WTC11 (cell line): Measurements from ENCODE around the gene SERPINB1. TPM values are rescaled to one million over a fixed set of nuclear protein-coding genes. Genes with fewer than 3 reads are reported as not detected.

ENCODE experiments used
- ATAC-seq: fragments of 200-7000 bp; cut with Tn5 transposase; 2 replicates; pipeline ENCODE4 v1.10.0; 2021; ENCODE audit warnings: mild to moderate bottlenecking, moderate library complexity
- CTCF ChIA-PET: fragments of 300-600 bp; sonication (Branson Sonifier 250); formaldehyde crosslinking; loops from one replicate; lab custom pipeline; 2021; ENCODE audit warnings: antibody characterized with exemption; lab: Charles Lee
- POLR2A ChIA-PET: fragments of 350-600 bp; sonication (Branson Sonifier 250); formaldehyde crosslinking; loops from one replicate; lab custom pipeline; 2021; ENCODE audit warnings: antibody characterized with exemption; lab: Charles Lee
- DNase-seq: peaks from one replicate; pipeline ENCODE4 v3.0.0; 2021; ENCODE audit warnings: low spot score
- H3K27ac Mint-ChIP-seq: 2 replicates; pipeline ENCODE4 v1.8.0; 2021; ENCODE audit warnings: mixed read lengths
- H3K27me3 Mint-ChIP-seq: 2 replicates; pipeline ENCODE4 v1.8.0; 2021; ENCODE audit warnings: low read depth, mild to moderate bottlenecking, moderate library complexity, mixed read lengths
- H3K36me3 Mint-ChIP-seq: 2 replicates; pipeline ENCODE4 v1.8.0; 2021; ENCODE audit warnings: mixed read lengths
- H3K4me1 Mint-ChIP-seq: 2 replicates; pipeline ENCODE4 v1.8.0; 2022; ENCODE audit warnings: mixed read lengths
- H3K4me3 Mint-ChIP-seq: 2 replicates; pipeline ENCODE4 v1.8.0; 2021; ENCODE audit warnings: mild to moderate bottlenecking, moderate library complexity, mixed read lengths
- H3K9me3 Mint-ChIP-seq: 2 replicates; pipeline ENCODE4 v1.8.0; 2021; ENCODE audit warnings: mixed read lengths
- ARID4B ChIP-seq: sonication (generic); formaldehyde crosslinking; IDR thresholded peaks from 2 replicates; pipeline ENCODE4 v1.8.0; 2023; ENCODE audit warnings: missing genetic modification reagents, mild to moderate bottlenecking, borderline replicate concordance
- CDX4 ChIP-seq: fragments of 250-450 bp; sonication (Bioruptor Pico); IDR thresholded peaks from 2 replicates; pipeline ENCODE4 v1.9.0; 2021; ENCODE audit warnings: moderate library complexity, mild to moderate bottlenecking, inconsistent platforms, borderline replicate concordance
- CREB1 ChIP-seq: sonication (generic); formaldehyde crosslinking; IDR thresholded peaks from 2 replicates; pipeline ENCODE4 v1.8.0; 2023; ENCODE audit warnings: mild to moderate bottlenecking, missing genetic modification reagents
- E2F1 ChIP-seq: sonication (generic); formaldehyde crosslinking; IDR thresholded peaks from 2 replicates; pipeline ENCODE4 v1.8.0; 2022; ENCODE audit warnings: mild to moderate bottlenecking, missing genetic modification reagents
- EMX1 ChIP-seq: fragments of 250-450 bp; sonication (Bioruptor Pico); IDR thresholded peaks from 2 replicates; pipeline ENCODE4 v1.8.0; 2021; ENCODE audit warnings: mild to moderate bottlenecking
- ESRRA ChIP-seq: sonication (generic); formaldehyde crosslinking; IDR thresholded peaks from 2 replicates; pipeline ENCODE4 v1.8.1; 2022; ENCODE audit warnings: mild to moderate bottlenecking, missing genetic modification reagents, borderline replicate concordance
- FOXK1 ChIP-seq: sonication (generic); formaldehyde crosslinking; IDR thresholded peaks from 2 replicates; pipeline ENCODE4 v1.8.0; 2022; ENCODE audit warnings: mild to moderate bottlenecking, moderate library complexity, missing genetic modification reagents
- GTF2I ChIP-seq: fragments of 250-450 bp; sonication (Bioruptor Pico); conservative IDR thresholded peaks from 2 replicates; pipeline ENCODE4 v1.4.0; 2021; ENCODE audit warnings: mild to moderate bottlenecking
- IRF2 ChIP-seq: sonication (generic); formaldehyde crosslinking; IDR thresholded peaks from 2 replicates; pipeline ENCODE4 v1.8.0; 2022; ENCODE audit warnings: low read depth, missing genetic modification reagents, borderline replicate concordance
- JUN ChIP-seq: sonication (generic); formaldehyde crosslinking; IDR thresholded peaks from 2 replicates; pipeline ENCODE4 v1.8.0; 2023; ENCODE audit warnings: mild to moderate bottlenecking, missing genetic modification reagents
- KAT7 ChIP-seq: sonication (generic); formaldehyde crosslinking; IDR thresholded peaks from 2 replicates; pipeline ENCODE4 v1.8.1; 2023; ENCODE audit warnings: missing genetic modification reagents, mild to moderate bottlenecking, borderline replicate concordance
- MYBL2 ChIP-seq: sonication (generic); formaldehyde crosslinking; IDR thresholded peaks from 2 replicates; pipeline ENCODE4 v1.8.1; 2023; ENCODE audit warnings: mild to moderate bottlenecking, moderate library complexity, missing genetic modification reagents
- NFATC4 ChIP-seq: fragments of 250-450 bp; sonication (Bioruptor Pico); IDR thresholded peaks from 2 replicates; pipeline ENCODE4 v1.9.0; 2021; ENCODE audit warnings: mild to moderate bottlenecking
- NR3C1 ChIP-seq: sonication (generic); formaldehyde crosslinking; conservative IDR thresholded peaks from 2 replicates; pipeline ENCODE4 v1.8.1; 2023; ENCODE audit warnings: low read depth, mild to moderate bottlenecking, missing genetic modification reagents
- PRRX2 ChIP-seq: fragments of 250-450 bp; sonication (Bioruptor Pico); IDR thresholded peaks from 2 replicates; pipeline ENCODE4 v1.8.0; 2021; ENCODE audit warnings: mild to moderate bottlenecking
- RORB ChIP-seq: fragments of 250-450 bp; sonication (Bioruptor Pico); IDR thresholded peaks from 2 replicates; pipeline ENCODE4 v1.9.0; 2021; ENCODE audit warnings: mild to moderate bottlenecking
- SMAD3 ChIP-seq: sonication (generic); formaldehyde crosslinking; IDR thresholded peaks from 2 replicates; pipeline ENCODE4 v1.8.0; 2022; ENCODE audit warnings: missing genetic modification reagents, mild to moderate bottlenecking, borderline replicate concordance
- TEAD1 ChIP-seq: sonication (generic); formaldehyde crosslinking; IDR thresholded peaks from 2 replicates; pipeline ENCODE4 v1.8.0; 2022; ENCODE audit warnings: mild to moderate bottlenecking, missing genetic modification reagents
- USF2 ChIP-seq: sonication (generic); formaldehyde crosslinking; IDR thresholded peaks from 2 replicates; pipeline ENCODE4 v1.8.1; 2023; ENCODE audit warnings: mild to moderate bottlenecking, missing genetic modification reagents, moderate library complexity
- ZBTB43 ChIP-seq: sonication (generic); formaldehyde crosslinking; IDR thresholded peaks from 2 replicates; pipeline ENCODE4 v1.8.1; 2023; ENCODE audit warnings: mild to moderate bottlenecking, missing genetic modification reagents
- ZMAT4 ChIP-seq: fragments of 250-450 bp; sonication (Bioruptor Pico); IDR thresholded peaks from 2 replicates; pipeline ENCODE4 v1.9.0; 2021; ENCODE audit warnings: mild to moderate bottlenecking
- ZNF138 ChIP-seq: sonication (generic); formaldehyde crosslinking; conservative IDR thresholded peaks from 2 replicates; pipeline ENCODE4 v1.8.1; 2022; ENCODE audit warnings: mild to moderate bottlenecking, moderate library complexity, missing genetic modification reagents
- ZNF219 ChIP-seq: sonication (generic); formaldehyde crosslinking; IDR thresholded peaks from 2 replicates; pipeline ENCODE4 v1.8.0; 2023; ENCODE audit warnings: missing genetic modification reagents, mild to moderate bottlenecking, borderline replicate concordance
- ZNF416 ChIP-seq: fragments of 250-450 bp; sonication (Bioruptor Pico); IDR thresholded peaks from 2 replicates; pipeline ENCODE4 v1.9.0; 2021; ENCODE audit warnings: mild to moderate bottlenecking, inconsistent platforms
- total RNA-seq: library from RNA; stranded (reverse); gene quantifications from 3 replicates; pipeline ENCODE4 v1.2.3, GENCODE V29; 2021

Gene SERPINB1
- total RNA-seq, 1 experiment from 2014 or later, result 14.8 TPM

GRCh38 chr6:2852921-2853322, 11.3 kb upstream of the SERPINB1 start:
- no peaks in the 10 kb centered on the region for H3K36me3 Mint-ChIP-seq
- no peaks in the 10 kb centered on the region for H3K27me3 Mint-ChIP-seq
- POLR2A ChIA-PET, result no interaction called here
- no peak overlapping the region for H3K4me3 Mint-ChIP-seq
- peaks cover 54% of the 10 kb centered on the region for H3K4me1 Mint-ChIP-seq
- DNase-seq (no peak), ATAC-seq (no peak)
- peaks cover 6% of the 10 kb centered on the region; the same call in 1 of the 2 replicates for H3K9me3 Mint-ChIP-seq
- TF ChIP-seq GTF2I (no peak), KAT7 (no peak), SMAD3 (no peak), EMX1 (CRISPR knock-in tag) (no peak), TEAD1 (CRISPR knock-in tag) (no peak), ZBTB43 (CRISPR knock-in tag) (no peak), ZNF219 (no peak), FOXK1 (no peak), JUN (CRISPR knock-in tag) (no peak), MYBL2 (CRISPR knock-in tag) (no peak)
- H3K27ac Mint-ChIP-seq, result peak overlapping the region; percentile 69
- CTCF ChIA-PET, result no interaction called here

- peak overlapping the region; percentile 69 for H3K27ac Mint-ChIP-seq
- H3K27me3 Mint-ChIP-seq, result no peaks in the 10 kb centered on the region
- CTCF ChIA-PET, result no interaction called here
- peaks cover 6% of the 10 kb centered on the region; the same call in 1 of the 2 replicates for H3K9me3 Mint-ChIP-seq
- DNase-seq (no peak), ATAC-seq (no peak)
- TF ChIP-seq CDX4 (no peak), ARID4B (CRISPR knock-in tag) (no peak), ZNF416 (CRISPR knock-in tag) (no peak), IRF2 (CRISPR knock-in tag) (no peak), ZMAT4 (CRISPR knock-in tag) (no peak), NR3C1 (no peak)
- POLR2A ChIA-PET, result no interaction called here
- no peaks in the 10 kb centered on the region for H3K36me3 Mint-ChIP-seq
- H3K4me1 Mint-ChIP-seq, result peaks cover 51% of the 10 kb centered on the region
- H3K4me3 Mint-ChIP-seq, result no peak overlapping the region
These were observed 10.8 kb upstream of the SERPINB1 start for GRCh38 chr6:2852514-2852855.

- Mint-ChIP-seq H3K4me3 (no peak overlapping the region), H3K36me3 (no peaks in the 10 kb centered on the region), H3K27ac (peak overlapping the region; percentile 73), H3K9me3 (peaks cover 6% of the 10 kb centered on the region; the same call in 1 of the 2 replicates), H3K4me1 (peaks cover 49% of the 10 kb centered on the region), H3K27me3 (no peaks in the 10 kb centered on the region)
- ATAC-seq (no peak), DNase-seq (no peak)
- CTCF ChIA-PET, result interaction anchor here (1.2 to 3.3 kb wide), 6 partner anchors 10 to 101 kb away, joined by 3 to 23 read pairs (median 6); partner anchors contain the start of gene SERPINB1
- POLR2A ChIA-PET, result no interaction called here
- TF ChIP-seq RORB, result no peak
- no peak for TF ChIP-seq NR3C1
- no peak for TF ChIP-seq ZNF138 (CRISPR knock-in tag)
- TF ChIP-seq CREB1 (CRISPR knock-in tag), result no peak
- TF ChIP-seq ESRRA (CRISPR knock-in tag), result no peak
- TF ChIP-seq NFATC4 (CRISPR knock-in tag), result no peak
- TF ChIP-seq E2F1 (CRISPR knock-in tag), result no peak
- TF ChIP-seq PRRX2 (CRISPR knock-in tag), result no peak
- TF ChIP-seq USF2 (CRISPR knock-in tag), result no peak
These were observed 10.3 kb upstream of the SERPINB1 start for GRCh38 chr6:2851727-2852513.
